ENCODE results near the gene EIF2S1. TPM values are rescaled to one million over a fixed set of nuclear protein-coding genes. Genes with fewer than 3 reads are reported as not detected.

The EIF2S1 gene
- total RNA-seq (10 to 100 TPM; 68.0 to 84.6 TPM), polyA plus RNA-seq (10 to 100 TPM; 32.3 to 72.2 TPM)

DNA sequence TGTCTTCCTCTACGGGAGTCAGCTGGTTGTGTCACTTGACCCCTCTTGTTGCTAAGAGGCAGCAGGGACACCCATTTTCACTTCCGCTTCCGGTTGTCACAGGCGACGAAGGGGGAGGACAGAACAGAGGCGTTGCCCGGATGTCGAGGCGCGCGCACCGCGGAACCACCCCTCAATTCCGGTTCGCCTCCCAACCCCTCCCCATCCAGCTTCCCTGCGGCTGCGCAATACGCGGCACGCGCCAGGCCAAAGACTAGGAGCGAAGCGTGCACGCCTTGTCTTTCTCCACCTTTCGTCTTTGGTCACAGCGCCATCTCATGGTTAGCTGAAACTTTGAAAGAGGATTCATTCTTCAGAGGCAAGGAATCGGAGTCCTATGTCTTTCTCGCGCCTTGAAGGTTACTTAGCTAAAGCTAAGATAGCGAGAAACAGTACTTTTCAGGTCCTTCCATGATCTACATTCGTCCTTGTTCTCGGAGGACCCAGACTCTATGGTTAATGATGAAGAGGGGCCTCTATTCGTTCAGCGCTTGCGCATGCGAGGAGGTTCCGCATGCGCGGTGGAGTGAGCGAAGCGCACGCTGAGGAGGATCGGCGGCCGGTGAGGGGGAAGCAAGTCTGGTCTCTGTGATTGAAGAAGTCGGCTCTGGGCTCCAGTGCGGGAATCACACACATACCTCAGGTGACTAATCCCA lies at the start of gene EIF2S1, which contains the start of gene ATP6V1D:
Gene EIF2S1 (plus strand): TSS at position 554 of the 695 bp plus-strand sequence. CDS start 4,440 bp downstream, outside the sequence.
Gene ATP6V1D (minus strand): TSS at position 30 of the 695 bp plus-strand sequence. CDS start 106 bp downstream, outside the sequence.
- H3K27ac ChIP-seq (ENCODE audit: low read depth in 1 of 2, low read length in 2 of 2), result peak within 1 kb of the TSS; percentile 90 to 95
- no peaks in the 10 kb centered on the region for H3K27me3 ChIP-seq (ENCODE audit: control insufficient read depth in 4 of 4, insufficient read depth in 4 of 4, low read length in 3 of 4)
- DNase-seq (ENCODE audit: low spot score), result peak; percentile 97
- peaks cover 0 to 4% (median 2%) of the 10 kb centered on the region in 4 donors for H3K36me3 ChIP-seq (ENCODE audit: control insufficient read depth in 4 of 4, insufficient read depth in 3 of 4, low read depth in 1 of 4, low read length in 3 of 4)
- peak within 1 kb of the TSS; percentile 91 to 94 for H3K9ac ChIP-seq (ENCODE audit: low read depth in 1 of 2, low read length in 2 of 2)
- under 1% methylated on average over 47 of the region's 47 CpGs for WGBS
- TF ChIP-seq NR2F2 (IDR thresholded peaks at IDR 0.05), result peak; percentile 71
- TF ChIP-seq FOXA1 (IDR thresholded peaks at IDR 0.05), result peak; percentile 79
- peak in 1 of 2 donors; percentile 80 for TF ChIP-seq EGR1 (IDR thresholded peaks at IDR 0.05; ENCODE audit: low read depth in 2 of 2)
- TF ChIP-seq, protein P1, sequence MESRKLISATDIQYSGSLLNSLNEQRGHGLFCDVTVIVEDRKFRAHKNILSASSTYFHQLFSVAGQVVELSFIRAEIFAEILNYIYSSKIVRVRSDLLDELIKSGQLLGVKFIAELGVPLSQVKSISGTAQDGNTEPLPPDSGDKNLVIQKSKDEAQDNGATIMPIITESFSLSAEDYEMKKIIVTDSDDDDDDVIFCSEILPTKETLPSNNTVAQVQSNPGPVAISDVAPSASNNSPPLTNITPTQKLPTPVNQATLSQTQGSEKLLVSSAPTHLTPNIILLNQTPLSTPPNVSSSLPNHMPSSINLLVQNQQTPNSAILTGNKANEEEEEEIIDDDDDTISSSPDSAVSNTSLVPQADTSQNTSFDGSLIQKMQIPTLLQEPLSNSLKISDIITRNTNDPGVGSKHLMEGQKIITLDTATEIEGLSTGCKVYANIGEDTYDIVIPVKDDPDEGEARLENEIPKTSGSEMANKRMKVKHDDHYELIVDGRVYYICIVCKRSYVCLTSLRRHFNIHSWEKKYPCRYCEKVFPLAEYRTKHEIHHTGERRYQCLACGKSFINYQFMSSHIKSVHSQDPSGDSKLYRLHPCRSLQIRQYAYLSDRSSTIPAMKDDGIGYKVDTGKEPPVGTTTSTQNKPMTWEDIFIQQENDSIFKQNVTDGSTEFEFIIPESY (IDR thresholded peaks at IDR 0.05), result peak; percentile 93
- peak; percentile 88 for TF ChIP-seq YY1 (IDR thresholded peaks at IDR 0.05)
- TF ChIP-seq, protein P2, sequence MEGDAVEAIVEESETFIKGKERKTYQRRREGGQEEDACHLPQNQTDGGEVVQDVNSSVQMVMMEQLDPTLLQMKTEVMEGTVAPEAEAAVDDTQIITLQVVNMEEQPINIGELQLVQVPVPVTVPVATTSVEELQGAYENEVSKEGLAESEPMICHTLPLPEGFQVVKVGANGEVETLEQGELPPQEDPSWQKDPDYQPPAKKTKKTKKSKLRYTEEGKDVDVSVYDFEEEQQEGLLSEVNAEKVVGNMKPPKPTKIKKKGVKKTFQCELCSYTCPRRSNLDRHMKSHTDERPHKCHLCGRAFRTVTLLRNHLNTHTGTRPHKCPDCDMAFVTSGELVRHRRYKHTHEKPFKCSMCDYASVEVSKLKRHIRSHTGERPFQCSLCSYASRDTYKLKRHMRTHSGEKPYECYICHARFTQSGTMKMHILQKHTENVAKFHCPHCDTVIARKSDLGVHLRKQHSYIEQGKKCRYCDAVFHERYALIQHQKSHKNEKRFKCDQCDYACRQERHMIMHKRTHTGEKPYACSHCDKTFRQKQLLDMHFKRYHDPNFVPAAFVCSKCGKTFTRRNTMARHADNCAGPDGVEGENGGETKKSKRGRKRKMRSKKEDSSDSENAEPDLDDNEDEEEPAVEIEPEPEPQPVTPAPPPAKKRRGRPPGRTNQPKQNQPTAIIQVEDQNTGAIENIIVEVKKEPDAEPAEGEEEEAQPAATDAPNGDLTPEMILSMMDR (IDR thresholded peaks at IDR 0.05; ENCODE audit: low read depth, low read length, missing input control), result peak; percentile 87
- peak; percentile 63 to 64 for TF ChIP-seq RAD21 (IDR thresholded peaks at IDR 0.05)
- TF ChIP-seq, protein P3, sequence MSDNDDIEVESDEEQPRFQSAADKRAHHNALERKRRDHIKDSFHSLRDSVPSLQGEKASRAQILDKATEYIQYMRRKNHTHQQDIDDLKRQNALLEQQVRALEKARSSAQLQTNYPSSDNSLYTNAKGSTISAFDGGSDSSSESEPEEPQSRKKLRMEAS (IDR thresholded peaks at IDR 0.05), result peak; percentile 99
- peak; percentile 46 for TF ChIP-seq FOXA2 (IDR thresholded peaks at IDR 0.05)
- TF ChIP-seq HNF4A (conservative IDR thresholded peaks at IDR 0.05), result peak; percentile 65 to 77
- peak; percentile 82 for TF ChIP-seq SP1 (IDR thresholded peaks at IDR 0.05)
- TF ChIP-seq HNF4G (IDR thresholded peaks at IDR 0.05), result no peak
- no peak for TF ChIP-seq TAF1 (conservative IDR thresholded peaks at IDR 0.05)
- peak in 1 of 2 donors; percentile 55 for TF ChIP-seq RXRA (IDR thresholded peaks at IDR 0.05)
- peak; percentile 95 to 99 for TF ChIP-seq GABPA (IDR thresholded peaks at IDR 0.05 in 1 of 2, conservative IDR thresholded peaks at IDR 0.05 in 1 of 2)
- TF ChIP-seq, protein P4, sequence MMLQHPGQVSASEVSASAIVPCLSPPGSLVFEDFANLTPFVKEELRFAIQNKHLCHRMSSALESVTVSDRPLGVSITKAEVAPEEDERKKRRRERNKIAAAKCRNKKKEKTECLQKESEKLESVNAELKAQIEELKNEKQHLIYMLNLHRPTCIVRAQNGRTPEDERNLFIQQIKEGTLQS (IDR thresholded peaks at IDR 0.05), result no peak
- TF ChIP-seq, protein P5, sequence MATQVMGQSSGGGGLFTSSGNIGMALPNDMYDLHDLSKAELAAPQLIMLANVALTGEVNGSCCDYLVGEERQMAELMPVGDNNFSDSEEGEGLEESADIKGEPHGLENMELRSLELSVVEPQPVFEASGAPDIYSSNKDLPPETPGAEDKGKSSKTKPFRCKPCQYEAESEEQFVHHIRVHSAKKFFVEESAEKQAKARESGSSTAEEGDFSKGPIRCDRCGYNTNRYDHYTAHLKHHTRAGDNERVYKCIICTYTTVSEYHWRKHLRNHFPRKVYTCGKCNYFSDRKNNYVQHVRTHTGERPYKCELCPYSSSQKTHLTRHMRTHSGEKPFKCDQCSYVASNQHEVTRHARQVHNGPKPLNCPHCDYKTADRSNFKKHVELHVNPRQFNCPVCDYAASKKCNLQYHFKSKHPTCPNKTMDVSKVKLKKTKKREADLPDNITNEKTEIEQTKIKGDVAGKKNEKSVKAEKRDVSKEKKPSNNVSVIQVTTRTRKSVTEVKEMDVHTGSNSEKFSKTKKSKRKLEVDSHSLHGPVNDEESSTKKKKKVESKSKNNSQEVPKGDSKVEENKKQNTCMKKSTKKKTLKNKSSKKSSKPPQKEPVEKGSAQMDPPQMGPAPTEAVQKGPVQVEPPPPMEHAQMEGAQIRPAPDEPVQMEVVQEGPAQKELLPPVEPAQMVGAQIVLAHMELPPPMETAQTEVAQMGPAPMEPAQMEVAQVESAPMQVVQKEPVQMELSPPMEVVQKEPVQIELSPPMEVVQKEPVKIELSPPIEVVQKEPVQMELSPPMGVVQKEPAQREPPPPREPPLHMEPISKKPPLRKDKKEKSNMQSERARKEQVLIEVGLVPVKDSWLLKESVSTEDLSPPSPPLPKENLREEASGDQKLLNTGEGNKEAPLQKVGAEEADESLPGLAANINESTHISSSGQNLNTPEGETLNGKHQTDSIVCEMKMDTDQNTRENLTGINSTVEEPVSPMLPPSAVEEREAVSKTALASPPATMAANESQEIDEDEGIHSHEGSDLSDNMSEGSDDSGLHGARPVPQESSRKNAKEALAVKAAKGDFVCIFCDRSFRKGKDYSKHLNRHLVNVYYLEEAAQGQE (IDR thresholded peaks at IDR 0.05), result no peak
- peak in 1 of 2 donors; percentile 36 for TF ChIP-seq JUND (IDR thresholded peaks at IDR 0.05)
- H3K4me3 ChIP-seq (ENCODE audit: low read depth in 1 of 3, low read length in 3 of 3), result peak within 1 kb of the TSS; percentile 76 to 93 (median 86)
- H3K9me3 ChIP-seq (ENCODE audit: control insufficient read depth in 4 of 4, low read length in 3 of 4), result no peaks in the 10 kb centered on the region
- peaks cover 7 to 47% (median 40%) of the 10 kb centered on the region in 4 donors for H3K4me1 ChIP-seq (ENCODE audit: control insufficient read depth in 4 of 4, insufficient read depth in 4 of 4, low read length in 3 of 4)

Data from liver (tissue), 9 donors.